ENCODE results near the gene TWIST2.

Gene TWIST2

GRCh38 chr2:238873841-238874240, 26.0 kb downstream of the TWIST2 start:
- in situ Hi-C loops (cut with MboI; ENCODE audit: low sequenced_read_pairs, unreplicated experiment), result no loop called here
- no peak for TF ChIP-seq CTCF (IDR thresholded peaks at IDR 0.05; ENCODE audit: borderline replicate concordance, control extremely low read depth, extremely low read depth, insufficient read depth, missing control alignments)
- no peak for DNase-seq (ENCODE audit: low spot score)

GRCh38 chr2:238874330-238875050, 26.6 kb downstream of the TWIST2 start:
- no peak for DNase-seq (ENCODE audit: low spot score)
- TF ChIP-seq CTCF (IDR thresholded peaks at IDR 0.05; ENCODE audit: borderline replicate concordance, control extremely low read depth, extremely low read depth, insufficient read depth, missing control alignments), result no peak
- in situ Hi-C loops (cut with MboI; ENCODE audit: low sequenced_read_pairs, unreplicated experiment), result no loop called here

- in situ Hi-C loops (cut with MboI; ENCODE audit: low sequenced_read_pairs, unreplicated experiment), result no loop called here
- DNase-seq (ENCODE audit: low spot score), result no peak
- no peak for TF ChIP-seq CTCF (IDR thresholded peaks at IDR 0.05; ENCODE audit: borderline replicate concordance, control extremely low read depth, extremely low read depth, insufficient read depth, missing control alignments)
Observed at GRCh38 chr2:238875101-238875470, 27.2 kb downstream of the TWIST2 start.

GRCh38 chr2:238875471-238876231, 27.8 kb downstream of the TWIST2 start:
- no peak for TF ChIP-seq CTCF (IDR thresholded peaks at IDR 0.05; ENCODE audit: borderline replicate concordance, control extremely low read depth, extremely low read depth, insufficient read depth, missing control alignments)
- DNase-seq (ENCODE audit: low spot score), result no peak
- in situ Hi-C loops (cut with MboI; ENCODE audit: low sequenced_read_pairs, unreplicated experiment), result no loop called here

- in situ Hi-C loops (cut with MboI; ENCODE audit: low sequenced_read_pairs, unreplicated experiment), result no loop called here
- no peak for TF ChIP-seq CTCF (IDR thresholded peaks at IDR 0.05; ENCODE audit: borderline replicate concordance, control extremely low read depth, extremely low read depth, insufficient read depth, missing control alignments)
- DNase-seq (ENCODE audit: low spot score), result no peak
Observed at GRCh38 chr2:238876232-238876630, 28.3 kb downstream of the TWIST2 start.

GRCh38 chr2:238878051-238878735, 30.3 kb downstream of the TWIST2 start:
- no peak for TF ChIP-seq CTCF (IDR thresholded peaks at IDR 0.05; ENCODE audit: borderline replicate concordance, control extremely low read depth, extremely low read depth, insufficient read depth, missing control alignments)
- in situ Hi-C loops (cut with MboI; ENCODE audit: low sequenced_read_pairs, unreplicated experiment), result no loop called here
- no peak for DNase-seq (ENCODE audit: low spot score)

Measured in GM13976 (cell line).